ENCODE data around the gene CLIC5. TPM values are rescaled to one million over a fixed set of nuclear protein-coding genes. Genes with fewer than 3 reads are reported as not detected.

Gene CLIC5
- total RNA-seq, 4 donors from 2014 or later: 78.6 to 97.0 (median 91.7) TPM

DNA sequence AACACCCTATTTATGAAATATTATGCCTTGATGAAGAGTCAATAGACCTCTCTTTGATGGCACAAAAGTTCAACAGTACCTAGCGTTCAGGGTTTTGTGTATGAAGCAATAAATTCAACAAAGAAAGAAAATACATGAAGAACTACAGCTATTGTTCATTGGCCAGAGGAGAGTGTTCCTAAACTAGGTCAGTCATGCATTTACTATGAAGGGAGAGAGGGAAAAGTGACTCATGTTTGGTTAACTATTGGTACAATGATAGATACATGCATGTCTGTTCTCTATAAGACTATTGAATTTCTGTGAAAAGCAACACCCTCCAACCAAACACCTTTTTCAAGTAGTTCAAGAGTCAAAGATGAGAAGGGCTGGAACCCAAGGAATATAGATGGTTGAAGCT lies 50.7 kb downstream of the CLIC5 start:
- DNase-seq (no peak), ATAC-seq (no peak)
- H3K4me3 ChIP-seq: no peak overlapping the region
- H3K9me3 ChIP-seq: no peaks in the 10 kb centered on the region
- no peaks in the 10 kb centered on the region for H3K27me3 ChIP-seq
- in situ Hi-C loops (cut with MboI; ENCODE audit: low sequenced_read_pairs in 4 of 4): no loop called here
- TF ChIP-seq, protein P1, sequence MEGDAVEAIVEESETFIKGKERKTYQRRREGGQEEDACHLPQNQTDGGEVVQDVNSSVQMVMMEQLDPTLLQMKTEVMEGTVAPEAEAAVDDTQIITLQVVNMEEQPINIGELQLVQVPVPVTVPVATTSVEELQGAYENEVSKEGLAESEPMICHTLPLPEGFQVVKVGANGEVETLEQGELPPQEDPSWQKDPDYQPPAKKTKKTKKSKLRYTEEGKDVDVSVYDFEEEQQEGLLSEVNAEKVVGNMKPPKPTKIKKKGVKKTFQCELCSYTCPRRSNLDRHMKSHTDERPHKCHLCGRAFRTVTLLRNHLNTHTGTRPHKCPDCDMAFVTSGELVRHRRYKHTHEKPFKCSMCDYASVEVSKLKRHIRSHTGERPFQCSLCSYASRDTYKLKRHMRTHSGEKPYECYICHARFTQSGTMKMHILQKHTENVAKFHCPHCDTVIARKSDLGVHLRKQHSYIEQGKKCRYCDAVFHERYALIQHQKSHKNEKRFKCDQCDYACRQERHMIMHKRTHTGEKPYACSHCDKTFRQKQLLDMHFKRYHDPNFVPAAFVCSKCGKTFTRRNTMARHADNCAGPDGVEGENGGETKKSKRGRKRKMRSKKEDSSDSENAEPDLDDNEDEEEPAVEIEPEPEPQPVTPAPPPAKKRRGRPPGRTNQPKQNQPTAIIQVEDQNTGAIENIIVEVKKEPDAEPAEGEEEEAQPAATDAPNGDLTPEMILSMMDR (IDR thresholded peaks at IDR 0.05 in 4 of 5, conservative IDR thresholded peaks at IDR 0.05 in 1 of 5): no peak
- no peak for TF ChIP-seq POLR2A (IDR thresholded peaks at IDR 0.05)
- peak overlapping the region; percentile 1 to 78 (median 29) for H3K27ac ChIP-seq
- H3K4me1 ChIP-seq: peaks cover 46 to 55% of the 10 kb centered on the region in 2 donors
- intact Hi-C loops (cut with DNase I; ENCODE audit: low total_unique reads): no loop called here
- H3K36me3 ChIP-seq: no peaks in the 10 kb centered on the region

DNA sequence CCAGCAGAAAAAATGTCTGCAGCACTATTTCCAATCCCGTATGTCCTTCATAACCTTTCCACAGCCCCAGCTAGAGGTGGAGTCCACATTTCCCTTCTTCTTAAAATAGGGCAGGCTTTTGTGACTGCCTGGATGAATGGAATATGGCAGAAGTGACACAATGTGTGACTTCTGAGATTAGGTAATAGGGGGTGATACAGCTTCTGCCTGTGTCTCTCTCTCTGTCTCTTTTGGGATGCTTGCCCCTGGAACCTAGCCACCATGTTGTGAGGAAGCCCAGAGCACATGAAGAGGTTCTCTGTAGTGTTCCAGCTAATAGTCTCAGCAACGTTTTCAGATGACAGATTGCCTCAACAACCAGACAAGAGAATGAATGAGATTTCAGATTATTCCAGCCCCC lies 51.4 kb downstream of the CLIC5 start:
- intact Hi-C loops (cut with DNase I; ENCODE audit: low total_unique reads): no loop called here
- H3K27ac ChIP-seq: peak overlapping the region; percentile 1 to 78 (median 29)
- peak in 1 of 2 donors; percentile 45 for ATAC-seq

DNA sequence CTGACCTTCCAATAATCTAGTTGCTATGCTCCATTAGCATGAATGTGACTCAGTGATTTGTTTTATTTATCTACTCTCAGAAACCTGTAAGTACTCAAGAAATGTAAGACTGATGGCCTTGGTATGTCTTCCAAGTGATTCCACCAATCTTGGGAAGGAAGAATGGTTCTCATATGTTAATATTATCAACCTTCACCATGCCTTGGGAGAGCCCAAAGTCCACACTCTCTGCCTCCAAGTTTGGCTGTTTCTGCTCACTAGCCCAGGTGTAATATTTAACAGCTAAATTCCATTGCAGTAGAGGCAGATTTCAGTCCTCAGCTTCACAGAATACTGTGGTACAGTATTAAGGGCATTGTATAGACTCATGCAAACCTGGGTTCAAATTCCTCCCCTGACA lies 51.8 kb downstream of the CLIC5 start:
- ATAC-seq (no peak), DNase-seq (no peak)
- intact Hi-C loops (cut with DNase I; ENCODE audit: low total_unique reads): no loop called here
- no peaks in the 10 kb centered on the region for H3K9me3 ChIP-seq
- in situ Hi-C loops (cut with MboI; ENCODE audit: low sequenced_read_pairs in 4 of 4): no loop called here
- H3K4me3 ChIP-seq: no peak overlapping the region
- H3K36me3 ChIP-seq: no peaks in the 10 kb centered on the region
- peak overlapping the region; percentile 27 to 78 (median 34) for H3K27ac ChIP-seq
- peaks cover 49 to 55% of the 10 kb centered on the region in 2 donors for H3K4me1 ChIP-seq
- TF ChIP-seq, protein P1 (IDR thresholded peaks at IDR 0.05 in 4 of 5, conservative IDR thresholded peaks at IDR 0.05 in 1 of 5): no peak
- no peak for TF ChIP-seq POLR2A (IDR thresholded peaks at IDR 0.05)
- no peaks in the 10 kb centered on the region for H3K27me3 ChIP-seq

More for the DNA sequence above, 51.4 kb downstream of the CLIC5 start:
- H3K27me3 ChIP-seq: no peaks in the 10 kb centered on the region
- no peaks in the 10 kb centered on the region for H3K36me3 ChIP-seq
- peaks cover 46 to 55% of the 10 kb centered on the region in 2 donors for H3K4me1 ChIP-seq
- no peaks in the 10 kb centered on the region for H3K9me3 ChIP-seq
- H3K4me3 ChIP-seq: no peak overlapping the region
- no peak for TF ChIP-seq POLR2A (IDR thresholded peaks at IDR 0.05)
- TF ChIP-seq, protein P1 (IDR thresholded peaks at IDR 0.05 in 4 of 5, conservative IDR thresholded peaks at IDR 0.05 in 1 of 5): no peak
- in situ Hi-C loops (cut with MboI; ENCODE audit: low sequenced_read_pairs in 4 of 4): no loop called here
- DNase-seq: no peak

DNA sequence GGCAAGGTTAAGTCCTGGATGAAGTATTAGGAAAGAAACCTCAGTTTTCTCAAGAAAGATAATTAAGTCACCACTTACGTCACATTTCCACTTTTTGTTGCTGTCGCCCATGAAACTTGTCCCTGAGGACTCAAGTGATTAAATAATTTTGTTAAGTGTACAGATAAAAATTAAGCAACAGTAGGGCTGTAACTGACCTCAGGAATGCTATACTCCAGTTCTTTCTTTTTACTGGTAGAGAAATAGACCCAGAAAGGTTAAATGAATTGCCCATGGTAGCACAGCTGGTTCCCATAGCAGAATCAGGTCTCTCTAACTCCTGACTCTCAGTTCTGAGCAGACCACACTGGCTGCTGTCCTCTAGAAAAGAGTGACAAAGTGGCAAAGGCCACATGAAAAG lies 54.5 kb downstream of the CLIC5 start:
- H3K4me1 ChIP-seq: peaks cover 36 to 38% of the 10 kb centered on the region in 2 donors
- ATAC-seq (no peak), DNase-seq (no peak)
- H3K27me3 ChIP-seq: no peaks in the 10 kb centered on the region
- H3K9me3 ChIP-seq: no peaks in the 10 kb centered on the region
- peak overlapping the region; percentile 59 to 78 (median 64) for H3K27ac ChIP-seq
- TF ChIP-seq, protein P1 (IDR thresholded peaks at IDR 0.05 in 4 of 5, conservative IDR thresholded peaks at IDR 0.05 in 1 of 5): no peak
- TF ChIP-seq POLR2A (IDR thresholded peaks at IDR 0.05): no peak
- H3K4me3 ChIP-seq: no peak overlapping the region
- H3K36me3 ChIP-seq: no peaks in the 10 kb centered on the region
- in situ Hi-C loops (cut with MboI; ENCODE audit: low sequenced_read_pairs in 4 of 4) (no loop called here), intact Hi-C loops (cut with DNase I; ENCODE audit: low total_unique reads) (no loop called here)
